ENCODE results near the gene WDR53. TPM values are rescaled to one million over a fixed set of nuclear protein-coding genes. Genes with fewer than 3 reads are reported as not detected.
A peak's percentile ranks its signal among the peaks of the same experiment; 100 is the strongest.
"Not testable (repeated sequence)": the region's sequence is repeated elsewhere in the genome, so short reads cannot be mapped to it uniquely, and the experiment has no call there.

Gene WDR53
- total and polyA plus RNA-seq, 5 donors from 2014 or later = 32.3 to 46.0 (median 35.7) TPM

- Histone ChIP-seq H3K4me1 (ENCODE audit: control insufficient read depth, insufficient read depth, low read length, poor library complexity, severe bottlenecking) (no peaks in the 10 kb centered on the region), H3K27ac (ENCODE audit: insufficient read depth, low read length, poor library complexity, severe bottlenecking) (no peak overlapping the region), H3K27me3 (ENCODE audit: control insufficient read depth, insufficient read depth, low read length) (peaks cover 2% of the 10 kb centered on the region), H3K36me3 (ENCODE audit: control insufficient read depth, insufficient read depth, low read length) (no peaks in the 10 kb centered on the region), H3K9me3 (ENCODE audit: control insufficient read depth in 2 of 2, low read length in 2 of 2) (peaks cover 38 to 51% of the 10 kb centered on the region in 2 experiments), H3K4me3 (ENCODE audit: low read depth, low read length) (no peak overlapping the region)
- peaks cover 4% of the 10 kb centered on the region for H3K36me3 Mint-ChIP-seq
- H3K27ac Mint-ChIP-seq = no peak overlapping the region
- ATAC-seq (ENCODE audit: low read depth in 2 of 2) (no peak), DNase-seq (no peak)
- H3K27me3 Mint-ChIP-seq = no peaks in the 10 kb centered on the region
- peaks cover 0 to 44% (median 18%) of the 10 kb centered on the region in 7 donors for H3K9me3 Mint-ChIP-seq
- no peaks in the 10 kb centered on the region for H3K4me1 Mint-ChIP-seq
- no peak overlapping the region for H3K4me3 Mint-ChIP-seq
These were observed 51.1 kb downstream of the WDR53 start for GRCh38 chr3:196517162-196517800.

DNA sequence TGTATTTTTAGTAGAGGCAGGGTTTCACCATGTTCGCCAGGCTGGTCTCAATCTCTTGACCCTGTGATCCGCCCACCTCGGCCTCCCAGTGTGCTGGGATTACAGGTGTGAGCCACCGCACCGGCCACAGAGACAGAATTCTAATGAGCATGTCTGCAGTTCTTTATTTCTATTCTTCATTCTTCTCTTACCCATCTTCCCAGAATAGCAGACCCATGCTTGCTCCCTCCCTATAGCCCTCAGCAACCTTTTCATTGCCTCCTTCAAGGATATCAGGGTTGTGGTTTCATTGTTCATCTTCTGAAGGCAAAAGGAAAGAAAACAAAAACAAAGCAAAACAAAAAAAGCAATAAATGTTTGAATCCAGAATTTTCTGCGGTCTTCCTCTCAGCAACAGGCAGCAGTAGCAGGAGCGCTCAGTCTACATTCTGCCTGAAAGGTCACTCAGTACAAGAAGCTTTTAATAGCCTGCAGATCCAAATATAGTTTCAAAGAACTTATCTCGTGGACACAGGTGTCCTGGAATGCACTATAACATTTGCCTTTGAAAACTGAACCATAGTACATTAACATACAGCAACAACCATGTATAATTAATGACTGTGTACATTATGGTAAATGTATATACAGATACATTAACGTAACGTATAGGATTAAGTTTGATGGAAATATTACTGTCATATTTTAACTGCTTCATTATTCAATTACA is 53.3 kb downstream of the WDR53 start, which contains the start of gene SMCO1:
TSS of gene SMCO1 (minus strand) at position 434 of the 709 bp plus-strand sequence. CDS start at position 297, 137 bp downstream.
- Histone ChIP-seq H3K27me3 (ENCODE audit: control insufficient read depth, insufficient read depth, low read length) (peaks cover 2% of the 10 kb centered on the region), H3K27ac (ENCODE audit: insufficient read depth, low read length, poor library complexity, severe bottlenecking) (no peak within 1 kb of the TSS), H3K4me1 (ENCODE audit: control insufficient read depth, insufficient read depth, low read length, poor library complexity, severe bottlenecking) (no peaks in the 10 kb centered on the region), H3K36me3 (ENCODE audit: control insufficient read depth, insufficient read depth, low read length) (no peaks in the 10 kb centered on the region), H3K9me3 (ENCODE audit: control insufficient read depth in 2 of 2, low read length in 2 of 2) (peaks cover 27 to 29% of the 10 kb centered on the region in 2 experiments), H3K4me3 (ENCODE audit: low read depth, low read length) (no peak within 1 kb of the TSS)
- H3K27me3 Mint-ChIP-seq = peaks cover 6% of the 10 kb centered on the region
- ATAC-seq (ENCODE audit: low read depth in 2 of 2) (no peak), DNase-seq (no peak)
- no peak within 1 kb of the TSS for H3K27ac Mint-ChIP-seq
- H3K4me1 Mint-ChIP-seq = no peaks in the 10 kb centered on the region
- H3K36me3 Mint-ChIP-seq = no peaks in the 10 kb centered on the region
- peaks cover 0 to 25% (median 7%) of the 10 kb centered on the region in 7 donors for H3K9me3 Mint-ChIP-seq
- H3K4me3 Mint-ChIP-seq = no peak within 1 kb of the TSS

GRCh38 chr3:196514350-196514716 is 54.0 kb downstream of the WDR53 start:
- no peaks in the 10 kb centered on the region for H3K36me3 Mint-ChIP-seq
- ATAC-seq (ENCODE audit: low read depth in 2 of 2) = no peak
- DNase-seq = no peak
- no peak overlapping the region for H3K27ac Mint-ChIP-seq
- no peaks in the 10 kb centered on the region for H3K4me1 Mint-ChIP-seq
- H3K27me3 Mint-ChIP-seq = peaks cover 6% of the 10 kb centered on the region
- H3K4me1 ChIP-seq (ENCODE audit: control insufficient read depth, insufficient read depth, low read length, poor library complexity, severe bottlenecking) = no peaks in the 10 kb centered on the region
- H3K4me3 ChIP-seq (ENCODE audit: low read depth, low read length) = no peak overlapping the region
- H3K36me3 ChIP-seq (ENCODE audit: control insufficient read depth, insufficient read depth, low read length) = no peaks in the 10 kb centered on the region
- H3K9me3 ChIP-seq (ENCODE audit: control insufficient read depth in 2 of 2, low read length in 2 of 2) = peaks cover 19 to 22% of the 10 kb centered on the region in 2 experiments
- H3K4me3 Mint-ChIP-seq = no peak overlapping the region
- no peak overlapping the region for H3K27ac ChIP-seq (ENCODE audit: insufficient read depth, low read length, poor library complexity, severe bottlenecking)
- peaks cover 0 to 18% (median 5%) of the 10 kb centered on the region in 7 donors for H3K9me3 Mint-ChIP-seq
- peaks cover 2% of the 10 kb centered on the region for H3K27me3 ChIP-seq (ENCODE audit: control insufficient read depth, insufficient read depth, low read length)

DNA sequence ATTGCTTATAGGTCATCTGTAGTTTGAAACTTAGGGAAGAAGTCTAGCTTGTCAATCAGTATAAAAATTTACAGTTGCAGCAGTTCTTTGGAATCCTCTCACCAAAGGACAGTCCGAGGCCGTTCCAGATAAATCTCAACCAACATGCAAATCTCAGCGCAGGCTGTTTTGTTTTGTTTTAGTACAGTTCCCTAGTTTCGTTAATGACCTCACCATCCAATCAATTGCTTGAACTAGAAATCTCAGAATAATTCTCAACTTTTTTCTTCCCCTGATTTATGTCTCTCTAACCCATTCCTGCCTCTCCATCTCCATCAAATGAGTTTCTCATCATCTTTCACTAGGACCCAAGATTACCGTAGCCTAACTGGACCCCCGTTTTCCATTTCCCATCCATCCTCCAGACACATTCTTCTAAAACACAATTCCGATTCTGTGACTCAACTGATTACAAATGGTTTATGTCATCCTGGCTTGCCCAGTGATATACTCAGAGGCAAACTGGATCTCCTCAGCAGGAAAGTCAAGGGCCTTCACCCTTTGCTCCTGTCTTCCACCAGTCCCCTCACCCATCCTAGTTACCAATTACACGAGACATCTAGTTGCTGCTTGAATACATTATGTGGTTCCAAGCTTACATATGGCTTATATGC is 54.5 kb downstream of the WDR53 start:
- Mint-ChIP-seq H3K4me3 (no peak overlapping the region), H3K27me3 (peaks cover 6% of the 10 kb centered on the region), H3K9me3 (peaks cover 0 to 13% (median 5%) of the 10 kb centered on the region in 7 donors), H3K4me1 (no peaks in the 10 kb centered on the region), H3K36me3 (no peaks in the 10 kb centered on the region), H3K27ac (no peak overlapping the region)
- DNase-seq (no peak), ATAC-seq (ENCODE audit: low read depth in 2 of 2) (no peak)
- peaks cover 14 to 17% of the 10 kb centered on the region in 2 experiments for H3K9me3 ChIP-seq (ENCODE audit: control insufficient read depth in 2 of 2, low read length in 2 of 2)
- H3K4me1 ChIP-seq (ENCODE audit: control insufficient read depth, insufficient read depth, low read length, poor library complexity, severe bottlenecking) = no peaks in the 10 kb centered on the region
- H3K36me3 ChIP-seq (ENCODE audit: control insufficient read depth, insufficient read depth, low read length) = no peaks in the 10 kb centered on the region
- H3K27me3 ChIP-seq (ENCODE audit: control insufficient read depth, insufficient read depth, low read length) = peaks cover 2% of the 10 kb centered on the region
- H3K4me3 ChIP-seq (ENCODE audit: low read depth, low read length) = no peak overlapping the region
- H3K27ac ChIP-seq (ENCODE audit: insufficient read depth, low read length, poor library complexity, severe bottlenecking) = no peak overlapping the region

DNA sequence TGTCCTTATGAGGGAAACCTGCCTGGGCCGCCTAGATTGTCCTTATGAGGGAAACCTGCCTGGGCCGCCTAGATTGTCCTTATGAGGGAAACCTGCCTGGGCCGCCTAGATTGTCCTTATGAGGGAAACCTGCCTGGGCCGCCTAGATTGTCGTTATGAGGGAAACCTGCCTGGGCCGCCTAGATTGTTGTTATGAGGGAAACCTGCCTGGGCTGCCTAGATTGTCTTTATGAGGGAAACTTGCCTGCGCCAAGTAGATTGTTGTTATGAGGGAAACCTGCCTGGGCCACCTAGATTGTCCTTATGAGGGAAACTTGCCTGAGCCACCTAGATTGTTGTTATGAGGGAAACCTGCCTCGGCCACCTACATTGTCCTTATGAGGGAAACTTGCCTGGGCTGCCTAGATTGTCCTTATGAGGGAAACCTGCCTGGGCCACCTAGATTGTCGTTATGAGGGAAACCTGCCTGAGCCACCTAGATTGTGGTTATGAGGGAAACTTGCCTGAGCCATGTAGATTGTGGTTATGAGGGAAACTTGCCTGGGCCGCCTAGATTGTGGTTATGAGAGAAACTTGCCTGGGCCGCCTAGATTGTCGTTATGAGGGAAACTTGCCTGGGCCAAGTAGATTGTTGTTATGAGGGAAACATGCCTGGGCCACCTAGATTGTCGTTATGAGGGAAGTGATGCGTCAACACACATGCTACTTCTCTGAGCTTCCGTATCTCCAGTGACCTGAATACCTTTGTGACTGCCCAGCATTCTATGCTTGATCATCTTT is 56.5 kb downstream of the WDR53 start:
- H3K4me3 ChIP-seq (ENCODE audit: low read depth, low read length); ATAC-seq (ENCODE audit: low read depth in 2 of 2); H3K4me1 Mint-ChIP-seq; H3K4me1 ChIP-seq (ENCODE audit: control insufficient read depth, insufficient read depth, low read length, poor library complexity, severe bottlenecking); H3K27me3 Mint-ChIP-seq; H3K27ac ChIP-seq (ENCODE audit: insufficient read depth, low read length, poor library complexity, severe bottlenecking); H3K36me3 ChIP-seq (ENCODE audit: control insufficient read depth, insufficient read depth, low read length); H3K9me3 Mint-ChIP-seq; H3K9me3 ChIP-seq (ENCODE audit: control insufficient read depth in 2 of 2, low read length in 2 of 2); H3K36me3 Mint-ChIP-seq; H3K4me3 Mint-ChIP-seq; H3K27me3 ChIP-seq (ENCODE audit: control insufficient read depth, insufficient read depth, low read length): not testable (repeated sequence)
- peak in 1 of 3 donors; percentile 10 for DNase-seq
- peak overlapping the region in 2 of 3 donors; percentile 5 to 39 for H3K27ac Mint-ChIP-seq

DNA sequence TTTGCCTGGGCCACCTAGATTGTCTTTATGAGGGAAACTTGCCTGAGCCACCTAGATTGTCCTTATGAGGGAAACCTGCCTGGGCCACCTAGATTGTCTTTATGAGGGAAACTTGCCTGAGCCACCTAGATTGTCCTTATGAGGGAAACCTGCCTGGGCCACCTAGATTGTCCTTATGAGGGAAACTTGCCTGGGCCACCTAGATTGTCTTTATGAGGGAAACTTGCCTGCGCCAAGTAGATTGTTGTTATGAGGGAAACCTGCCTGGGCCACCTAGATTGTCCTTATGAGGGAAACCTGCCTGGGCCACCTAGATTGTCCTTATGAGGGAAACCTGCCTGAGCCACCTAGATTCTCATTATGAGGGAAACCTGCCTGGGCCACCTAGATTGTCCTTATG is 57.2 kb downstream of the WDR53 start:
- H3K4me1 ChIP-seq (ENCODE audit: control insufficient read depth, insufficient read depth, low read length, poor library complexity, severe bottlenecking); H3K9me3 Mint-ChIP-seq; H3K27ac ChIP-seq (ENCODE audit: insufficient read depth, low read length, poor library complexity, severe bottlenecking); H3K27ac Mint-ChIP-seq; H3K4me3 ChIP-seq (ENCODE audit: low read depth, low read length); H3K4me1 Mint-ChIP-seq; ATAC-seq (ENCODE audit: low read depth in 2 of 2); H3K9me3 ChIP-seq (ENCODE audit: control insufficient read depth in 2 of 2, low read length in 2 of 2); H3K36me3 ChIP-seq (ENCODE audit: control insufficient read depth, insufficient read depth, low read length); DNase-seq; H3K4me3 Mint-ChIP-seq; H3K36me3 Mint-ChIP-seq; H3K27me3 Mint-ChIP-seq; H3K27me3 ChIP-seq (ENCODE audit: control insufficient read depth, insufficient read depth, low read length): not testable (repeated sequence)

- Mint-ChIP-seq H3K27me3 (peaks cover 12% of the 10 kb centered on the region), H3K4me3 (peak overlapping the region in 2 of 4 donors; percentile 68 to 97), H3K9me3 (peaks cover 0 to 9% (median 4%) of the 10 kb centered on the region in 7 donors), H3K27ac (no peak overlapping the region), H3K36me3 (no peaks in the 10 kb centered on the region), H3K4me1 (peaks cover 3 to 8% (median 7%) of the 10 kb centered on the region in 4 donors)
- H3K36me3 ChIP-seq (ENCODE audit: control insufficient read depth, insufficient read depth, low read length) = no peaks in the 10 kb centered on the region
- ATAC-seq (ENCODE audit: low read depth in 2 of 2) (no peak), DNase-seq (no peak)
- peaks cover 17% of the 10 kb centered on the region for H3K4me1 ChIP-seq (ENCODE audit: control insufficient read depth, insufficient read depth, low read length, poor library complexity, severe bottlenecking)
- no peak overlapping the region for H3K27ac ChIP-seq (ENCODE audit: insufficient read depth, low read length, poor library complexity, severe bottlenecking)
- H3K9me3 ChIP-seq (ENCODE audit: control insufficient read depth in 2 of 2, low read length in 2 of 2) = peaks cover 0 to 3% of the 10 kb centered on the region in 2 experiments
- no peak overlapping the region for H3K4me3 ChIP-seq (ENCODE audit: low read depth, low read length)
- H3K27me3 ChIP-seq (ENCODE audit: control insufficient read depth, insufficient read depth, low read length) = peaks cover 2% of the 10 kb centered on the region
These were observed 61.7 kb downstream of the WDR53 start for GRCh38 chr3:196506687-196507086.
